ENCODE results near the gene IFNW1. TPM values are rescaled to one million over a fixed set of nuclear protein-coding genes. Genes with fewer than 3 reads are reported as not detected.
"Not testable (repeated sequence)": the region's sequence is repeated elsewhere in the genome, so short reads cannot be mapped to it uniquely, and the experiment has no call there.

Gene IFNW1
- not detected for polyA plus RNA-seq (ENCODE audit: insufficient read depth in 1 of 5, insufficient read length in 5 of 5, low replicate concordance in 1 of 5)
- long read RNA-seq, donor 1, partial matches to known transcripts = 0 of 1 reads
- long read RNA-seq, donor 1, other reads (novel, unspliced or antisense) = 0 of 1 reads
- long read RNA-seq, donor 2 = 0 reads
- long read RNA-seq, donor 3 = 0 reads
- long read RNA-seq, donor 4 = 0 reads
- long read RNA-seq, donor 5 = 0 reads
- long read RNA-seq, donor 6 = 0 reads
- long read RNA-seq, donor 7 = 0 reads
- long read RNA-seq, donor 8 = 0 reads

- no peak for DNase-seq
Measured at GRCh38 chr9:21141427-21141882, at the start of gene IFNW1. Gene IFNW1, minus strand, starts transcription at chr9:21141832. Its CDS starts 262 bp downstream, at chr9:21141570.

DNA sequence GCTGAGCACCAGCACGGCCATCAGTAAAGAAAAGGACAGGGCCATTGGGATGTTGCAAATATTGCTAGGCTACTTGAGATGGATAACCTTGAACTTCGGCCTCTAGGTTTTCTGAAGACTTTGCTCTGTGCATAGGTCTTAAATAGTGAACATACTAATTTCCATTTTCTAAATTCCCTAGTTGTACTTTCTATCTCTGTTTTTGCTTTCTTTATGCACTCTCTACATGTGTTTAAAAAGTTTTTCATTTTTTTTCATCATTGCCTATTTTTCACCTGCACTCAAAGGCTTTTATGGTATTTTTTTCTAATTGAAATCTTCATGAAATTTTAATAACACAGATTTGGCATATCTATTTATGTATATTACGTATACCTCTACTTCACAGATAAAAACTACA is 45.9 kb upstream of the IFNW1 start, which contains the start of gene IFNA4:
Gene IFNA4, minus strand, starts transcription at position 101 of the 400 bp plus-strand sequence. Its CDS starts 56 bp downstream, at position 45.
- DNase-seq = not testable (repeated sequence)

DNA sequence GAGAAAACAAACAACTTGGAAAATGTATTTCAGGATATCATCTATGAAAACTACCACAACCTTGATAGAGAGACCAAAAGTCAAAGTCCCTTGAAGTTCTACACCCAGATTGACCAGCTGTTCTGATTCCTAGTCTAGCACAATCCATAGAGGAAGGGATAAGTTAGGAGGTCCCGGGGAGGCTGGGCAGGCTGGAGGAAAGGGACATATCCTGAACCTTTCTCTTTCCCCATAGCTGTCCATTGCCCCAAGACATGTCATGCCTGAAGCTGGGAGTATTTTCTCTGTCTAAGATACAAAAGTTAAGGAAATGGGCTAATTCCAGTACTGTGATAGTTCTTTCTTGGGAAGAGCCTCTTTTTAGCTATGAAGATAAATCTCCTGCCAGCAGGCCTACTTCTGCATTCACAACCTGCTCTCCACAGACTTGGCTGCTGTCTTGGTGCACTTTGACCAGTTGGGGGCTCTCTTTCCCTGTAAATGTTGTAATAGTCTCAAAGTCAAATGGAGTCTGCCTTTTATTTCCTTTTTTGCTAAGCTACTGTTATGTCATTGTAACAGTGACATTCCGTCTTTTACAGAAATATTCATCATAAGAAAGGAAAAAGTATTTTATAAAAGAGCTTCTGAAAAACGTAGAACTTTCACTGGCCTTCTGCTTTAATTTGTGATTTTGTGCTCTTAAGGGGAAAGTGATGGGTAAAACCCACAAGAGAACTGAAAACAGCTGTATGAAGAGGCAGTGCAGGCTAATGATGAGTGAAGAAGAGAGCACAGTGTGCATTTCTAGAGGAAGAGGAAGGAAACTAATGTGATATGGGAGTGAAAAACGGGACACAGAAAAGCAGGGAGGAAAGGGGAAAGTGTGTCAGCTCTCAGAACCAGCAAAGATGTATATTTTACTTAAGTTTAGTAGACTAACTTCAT is 41.4 kb upstream of the IFNW1 start:
- not testable (repeated sequence) for DNase-seq

DNA sequence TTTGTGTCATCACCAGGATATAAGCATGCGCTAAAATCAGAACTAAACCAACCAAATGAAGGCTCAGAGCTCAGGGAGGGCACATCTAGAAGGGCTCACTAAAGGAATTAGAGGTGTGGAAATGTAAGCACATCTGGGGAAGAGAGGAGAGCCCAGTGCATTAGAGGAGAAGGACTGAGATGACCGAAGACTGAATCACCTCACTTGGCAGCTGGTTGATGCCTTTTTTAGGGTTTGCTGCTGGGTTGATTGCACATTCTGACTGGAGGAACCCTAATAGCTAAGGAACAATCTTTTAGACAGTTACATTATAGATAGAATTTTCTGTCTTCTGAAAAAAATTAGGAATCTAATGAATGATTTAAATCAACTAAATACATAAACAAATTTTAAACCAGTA is 33.0 kb upstream of the IFNW1 start:
- no peak for DNase-seq

GRCh38 chr9:21172156-21172555 is 30.5 kb upstream of the IFNW1 start:
- DNase-seq = no peak

DNA sequence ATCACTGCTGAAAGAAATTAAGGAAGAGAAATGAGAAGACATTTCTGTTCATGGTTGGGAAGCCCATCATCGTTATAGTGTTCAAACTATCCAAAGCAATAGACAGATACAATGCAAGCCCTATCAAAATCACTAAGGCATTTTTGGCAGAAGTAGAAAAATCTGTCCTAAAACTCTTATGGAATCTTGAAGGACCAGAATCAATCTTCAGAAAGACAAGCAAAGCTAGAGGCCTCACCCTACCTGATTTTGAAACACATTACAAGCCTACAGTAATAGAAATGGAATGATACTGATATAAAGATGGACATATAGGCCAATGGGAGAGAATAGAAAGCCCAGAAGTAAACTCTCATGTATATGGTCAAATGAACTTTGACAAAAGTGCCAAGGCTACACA is 29.7 kb upstream of the IFNW1 start:
- DNase-seq = no peak

DNA sequence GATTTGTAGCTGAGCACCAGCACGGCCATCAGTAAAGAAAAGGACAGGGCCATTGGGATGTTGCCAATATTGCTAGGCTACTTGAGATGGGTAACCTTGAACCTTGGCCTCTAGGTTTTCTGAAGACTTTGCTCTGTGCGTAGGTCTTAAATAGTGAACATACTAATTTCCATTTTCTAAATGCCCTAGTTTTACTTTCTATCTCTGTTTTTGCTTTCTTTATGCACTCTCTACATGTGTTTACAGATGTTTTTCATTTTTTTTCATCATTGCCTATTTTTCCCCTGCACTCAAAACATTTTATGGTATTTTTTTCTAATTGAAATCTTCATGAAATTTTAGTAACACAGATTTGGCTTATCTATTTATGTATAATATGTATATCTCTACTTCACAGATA is 24.9 kb upstream of the IFNW1 start, which contains the start of gene IFNA21:
Gene IFNA21, minus strand, starts transcription at position 101 of the 400 bp plus-strand sequence. Its CDS starts 48 bp downstream, at position 53.
- DNase-seq = not testable (repeated sequence)

GRCh38 chr9:21165516-21165915 is 23.9 kb upstream of the IFNW1 start:
- no peak for DNase-seq

- DNase-seq = no peak
Measured at GRCh38 chr9:21160178-21160577, 18.5 kb upstream of the IFNW1 start.

GRCh38 chr9:21155501-21155900 is 13.9 kb upstream of the IFNW1 start:
- DNase-seq = no peak

- DNase-seq = no peak
Measured at GRCh38 chr9:21154018-21154608, 12.5 kb upstream of the IFNW1 start.

DNA sequence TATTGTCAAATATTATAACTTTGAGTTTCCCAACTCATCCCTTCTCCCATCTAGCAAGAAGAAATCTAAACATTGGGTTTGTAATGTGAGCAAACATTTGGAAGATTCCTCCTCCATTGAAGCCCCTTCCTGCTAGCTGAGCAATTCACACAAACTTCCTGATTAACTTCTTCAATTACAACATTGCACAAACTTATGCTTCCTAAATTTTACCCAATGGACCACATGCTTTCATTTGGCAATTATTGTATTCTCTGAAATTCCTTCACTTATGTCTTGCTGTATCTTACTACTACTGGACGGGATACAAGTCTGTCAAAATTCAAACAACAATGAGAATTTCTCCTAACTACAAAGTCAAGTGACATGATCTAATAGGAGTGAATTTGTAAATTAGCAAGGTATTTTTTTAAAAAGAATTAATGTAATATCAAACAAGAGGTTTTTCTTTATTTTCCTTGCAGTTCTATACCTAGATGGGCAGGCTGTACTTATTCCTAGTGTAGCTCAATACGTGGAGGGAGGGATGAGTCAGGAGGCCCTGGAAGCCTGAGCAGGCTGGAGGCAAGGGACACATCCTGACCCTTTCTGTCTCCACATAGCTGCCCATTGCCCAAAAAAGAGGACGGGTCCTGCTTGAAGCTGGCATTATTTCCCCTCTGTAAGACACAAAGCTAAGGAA is 11.8 kb upstream of the IFNW1 start:
- no peak for DNase-seq

- no peak for DNase-seq
Measured at GRCh38 chr9:21144603-21145002, 3.0 kb upstream of the IFNW1 start.

DNA sequence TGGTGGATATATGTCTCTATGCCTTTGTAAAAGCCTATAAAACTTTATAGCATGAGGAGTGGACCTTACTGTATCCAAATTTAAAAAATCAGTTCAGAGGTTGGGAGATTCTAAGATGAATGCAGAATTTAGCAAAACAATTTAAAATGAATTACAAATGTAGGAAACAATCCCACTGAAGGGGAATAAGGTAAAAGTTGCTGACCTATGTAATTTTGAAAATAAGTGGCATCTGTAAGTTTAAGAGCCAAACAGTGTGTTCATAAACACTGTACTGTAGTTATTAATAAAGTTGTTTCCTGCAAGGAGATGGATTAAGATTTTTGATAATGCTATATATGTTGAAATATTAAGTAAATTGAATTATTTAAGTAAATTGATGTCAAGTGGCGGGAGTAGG is 4.6 kb downstream of the IFNW1 start:
- DNase-seq = no peak

GRCh38 chr9:21135736-21136135 is 5.9 kb downstream of the IFNW1 start:
- DNase-seq = no peak

GRCh38 chr9:21128186-21128585 is 13.4 kb downstream of the IFNW1 start:
- not testable (repeated sequence) for DNase-seq

DNA sequence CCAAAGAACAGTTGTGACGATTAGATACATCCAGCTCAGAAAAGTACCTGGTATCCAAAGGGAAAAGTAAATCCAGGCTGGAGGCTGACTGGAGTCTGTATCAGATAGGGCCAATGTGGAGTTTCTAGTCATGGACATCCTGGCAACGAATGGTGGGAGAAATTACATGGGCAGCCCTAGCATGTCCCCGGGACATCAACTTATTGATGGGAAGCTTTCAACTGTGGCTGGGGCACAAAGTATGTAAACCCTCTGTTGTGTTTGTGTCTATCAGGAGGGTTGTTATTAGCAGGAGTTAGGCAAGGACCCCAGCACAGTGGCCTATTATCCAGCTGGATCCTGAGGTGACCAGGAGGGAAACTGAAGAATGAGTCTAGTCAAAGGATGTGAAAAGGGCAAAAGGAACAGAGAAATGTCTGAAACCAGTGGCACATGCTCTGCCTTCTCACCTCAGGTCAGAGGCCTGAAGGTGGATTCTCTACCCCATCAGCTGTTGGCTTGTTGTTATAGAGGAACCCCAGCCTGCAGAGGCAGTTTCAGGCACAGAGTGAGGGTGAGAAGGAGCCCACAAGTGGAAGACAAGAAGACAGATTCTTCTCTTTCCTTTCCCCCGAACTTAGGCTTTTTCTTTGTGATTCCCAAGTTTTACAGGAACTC is 19.9 kb downstream of the IFNW1 start:
- no peak for DNase-seq

GRCh38 chr9:21121079-21121478 is 20.6 kb downstream of the IFNW1 start:
- no peak for DNase-seq

GRCh38 chr9:21119093-21119770 is 22.4 kb downstream of the IFNW1 start:
- DNase-seq = no peak

- no peak for DNase-seq
Measured at GRCh38 chr9:21114311-21114710, 27.3 kb downstream of the IFNW1 start.
